PC-9 (cell line): ENCODE data around the gene SLC25A21.

ENCODE experiments used
- CTCF ChIP-seq: fragments of 200-600 bp; sonication (generic); conservative IDR thresholded peaks from 2 replicates; pipeline ENCODE4 v1.6.1; 2017; ENCODE audit warnings: mixed run types, antibody characterized with exemption, mild to moderate bottlenecking, moderate library complexity
- EZH2 ChIP-seq: fragments of 200-600 bp; sonication (generic); IDR thresholded peaks from 2 replicates; pipeline ENCODE4 v1.8.0; 2017; ENCODE audit warnings: antibody characterized with exemption, low read depth

- TF ChIP-seq EZH2 (no peak), CTCF (no peak)
Measured at GRCh38 chr14:37091651-37092050, 80.8 kb downstream of the SLC25A21 start.
